Measurements from ENCODE around the gene RNU1-4.
"Not testable (repeated sequence)": the region's sequence is repeated elsewhere in the genome, so short reads cannot be mapped to it uniquely, and the experiment has no call there.

RNU1-4 gene

GRCh38 chr1:16740047-16740964 is at the start of gene RNU1-4:
RNU1-4 (plus strand) TSS chr1:16740516.
- not testable (repeated sequence) for DNase-seq

GRCh38 chr1:16690971-16691682 is 49.2 kb upstream of the RNU1-4 start:
- DNase-seq = not testable (repeated sequence)

GRCh38 chr1:16692283-16692682 is 48.0 kb upstream of the RNU1-4 start:
- not testable (repeated sequence) for DNase-seq

- DNase-seq = not testable (repeated sequence)
Observed at GRCh38 chr1:16692717-16693448, 47.4 kb upstream of the RNU1-4 start.

- not testable (repeated sequence) for DNase-seq
Observed at GRCh38 chr1:16693449-16694307, 46.6 kb upstream of the RNU1-4 start.

- DNase-seq = not testable (repeated sequence)
Observed at GRCh38 chr1:16694308-16694702, 46.0 kb upstream of the RNU1-4 start.

- not testable (repeated sequence) for DNase-seq
Observed at GRCh38 chr1:16696507-16697150, 43.7 kb upstream of the RNU1-4 start.

GRCh38 chr1:16697152-16697551 is 43.2 kb upstream of the RNU1-4 start:
- not testable (repeated sequence) for DNase-seq

GRCh38 chr1:16699440-16699839 is 40.9 kb upstream of the RNU1-4 start:
- not testable (repeated sequence) for DNase-seq

GRCh38 chr1:16700138-16700895 is 40.0 kb upstream of the RNU1-4 start:
- not testable (repeated sequence) for DNase-seq

GRCh38 chr1:16701189-16701588 is 39.1 kb upstream of the RNU1-4 start:
- DNase-seq = not testable (repeated sequence)

- DNase-seq = not testable (repeated sequence)
Observed at GRCh38 chr1:16702280-16702679, 38.0 kb upstream of the RNU1-4 start.

GRCh38 chr1:16703141-16703540 is 37.2 kb upstream of the RNU1-4 start:
- DNase-seq = not testable (repeated sequence)

- DNase-seq = not testable (repeated sequence)
Observed at GRCh38 chr1:16703602-16704001, 36.7 kb upstream of the RNU1-4 start.

- DNase-seq = not testable (repeated sequence)
Observed at GRCh38 chr1:16704076-16704475, 36.2 kb upstream of the RNU1-4 start.

GRCh38 chr1:16704502-16705100 is 35.7 kb upstream of the RNU1-4 start:
- not testable (repeated sequence) for DNase-seq

GRCh38 chr1:16706302-16706701 is 34.0 kb upstream of the RNU1-4 start:
- DNase-seq = not testable (repeated sequence)

- not testable (repeated sequence) for DNase-seq
Observed at GRCh38 chr1:16707130-16708093, 32.9 kb upstream of the RNU1-4 start.

GRCh38 chr1:16708704-16709103 is 31.6 kb upstream of the RNU1-4 start:
- not testable (repeated sequence) for DNase-seq

All from activated T-cell treated with anti-CD3 and anti-CD28 coated beads for 4 hours (primary cell).